Measurements from ENCODE around the gene PRELID2.
"Not testable (repeated sequence)": the region's sequence is repeated elsewhere in the genome, so short reads cannot be mapped to it uniquely, and the experiment has no call there.

The PRELID2 gene

GRCh38 chr5:145838276-145838675, 3.1 kb upstream of the PRELID2 start:
- no peak for DNase-seq

GRCh38 chr5:145836241-145836640, 1.1 kb upstream of the PRELID2 start:
- not testable (repeated sequence) for DNase-seq

GRCh38 chr5:145835848-145836239, 702 bp upstream of the PRELID2 start:
- DNase-seq = no peak

GRCh38 chr5:145834554-145834916, 607 bp downstream of the PRELID2 start:
- DNase-seq = no peak

- DNase-seq = no peak
Measured at GRCh38 chr5:145833631-145834200, 1.4 kb downstream of the PRELID2 start.

GRCh38 chr5:145830594-145830993, 4.5 kb downstream of the PRELID2 start:
- DNase-seq = no peak

GRCh38 chr5:145829708-145830361, 5.3 kb downstream of the PRELID2 start:
- no peak for DNase-seq

- no peak for DNase-seq
Measured at GRCh38 chr5:145826895-145827674, 8.1 kb downstream of the PRELID2 start.

GRCh38 chr5:145825751-145826180, 9.4 kb downstream of the PRELID2 start:
- no peak for DNase-seq

- DNase-seq = no peak
Measured at GRCh38 chr5:145824040-145824439, 11.1 kb downstream of the PRELID2 start.

- no peak for DNase-seq
Measured at GRCh38 chr5:145818604-145819003, 16.5 kb downstream of the PRELID2 start.

- no peak for DNase-seq
Measured at GRCh38 chr5:145812877-145813276, 22.3 kb downstream of the PRELID2 start.

GRCh38 chr5:145811834-145812625, 23.1 kb downstream of the PRELID2 start:
- DNase-seq = no peak

- no peak for DNase-seq
Measured at GRCh38 chr5:145806923-145807322, 28.2 kb downstream of the PRELID2 start.

GRCh38 chr5:145805819-145806218, 29.3 kb downstream of the PRELID2 start:
- DNase-seq = no peak

GRCh38 chr5:145804701-145805100, 30.4 kb downstream of the PRELID2 start:
- DNase-seq = no peak

- DNase-seq = no peak
Measured at GRCh38 chr5:145803112-145804004, 31.8 kb downstream of the PRELID2 start.

GRCh38 chr5:145801195-145801594, 33.9 kb downstream of the PRELID2 start:
- DNase-seq = no peak

GRCh38 chr5:145800181-145800580, 35.0 kb downstream of the PRELID2 start:
- no peak for DNase-seq

- not testable (repeated sequence) for DNase-seq
Measured at GRCh38 chr5:145798503-145798902, 36.6 kb downstream of the PRELID2 start.

- no peak for DNase-seq
Measured at GRCh38 chr5:145797336-145797735, 37.8 kb downstream of the PRELID2 start.

- no peak for DNase-seq
Measured at GRCh38 chr5:145796318-145796717, 38.8 kb downstream of the PRELID2 start.

Data from left hindlimb (tissue), 1 donor.